ENCODE results near the gene WDR88.

- TF ChIP-seq EP300 (IDR thresholded peaks at IDR 0.05): no peak
- TF ChIP-seq, protein P1, sequence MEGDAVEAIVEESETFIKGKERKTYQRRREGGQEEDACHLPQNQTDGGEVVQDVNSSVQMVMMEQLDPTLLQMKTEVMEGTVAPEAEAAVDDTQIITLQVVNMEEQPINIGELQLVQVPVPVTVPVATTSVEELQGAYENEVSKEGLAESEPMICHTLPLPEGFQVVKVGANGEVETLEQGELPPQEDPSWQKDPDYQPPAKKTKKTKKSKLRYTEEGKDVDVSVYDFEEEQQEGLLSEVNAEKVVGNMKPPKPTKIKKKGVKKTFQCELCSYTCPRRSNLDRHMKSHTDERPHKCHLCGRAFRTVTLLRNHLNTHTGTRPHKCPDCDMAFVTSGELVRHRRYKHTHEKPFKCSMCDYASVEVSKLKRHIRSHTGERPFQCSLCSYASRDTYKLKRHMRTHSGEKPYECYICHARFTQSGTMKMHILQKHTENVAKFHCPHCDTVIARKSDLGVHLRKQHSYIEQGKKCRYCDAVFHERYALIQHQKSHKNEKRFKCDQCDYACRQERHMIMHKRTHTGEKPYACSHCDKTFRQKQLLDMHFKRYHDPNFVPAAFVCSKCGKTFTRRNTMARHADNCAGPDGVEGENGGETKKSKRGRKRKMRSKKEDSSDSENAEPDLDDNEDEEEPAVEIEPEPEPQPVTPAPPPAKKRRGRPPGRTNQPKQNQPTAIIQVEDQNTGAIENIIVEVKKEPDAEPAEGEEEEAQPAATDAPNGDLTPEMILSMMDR (IDR thresholded peaks at IDR 0.05): no peak
These were observed 7.5 kb upstream of the WDR88 start for GRCh38 chr19:33124207-33125098.
